GM19238 (cell line): Measurements from ENCODE around the gene MROH7.

Source experiments
- DNase-seq: peaks from one replicate; pipeline ENCODE4 v3.0.0; 2011; ENCODE audit warnings: low spot score; ENCODE audit not compliant: insufficient read length

Gene MROH7

DNA sequence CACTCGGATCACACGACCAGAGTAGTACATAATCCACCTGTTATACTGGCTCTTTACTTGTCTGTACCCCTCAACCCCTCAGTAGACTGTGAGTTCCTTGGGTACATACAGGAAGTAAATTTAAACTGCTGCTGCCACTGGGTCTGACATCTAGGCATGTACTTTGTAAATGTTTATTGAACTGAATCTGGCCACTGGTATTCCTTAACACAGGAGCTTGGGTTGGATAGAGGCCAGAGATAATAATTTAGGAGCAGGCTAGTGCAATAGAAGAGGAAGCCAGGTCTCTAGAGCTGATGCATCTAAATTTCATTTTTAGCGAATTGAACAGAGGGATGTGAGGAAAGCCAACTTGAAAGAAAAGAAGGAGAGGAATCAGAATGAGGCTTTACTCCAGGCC lies 86.4 kb downstream of the MROH7 start:
- no peak for DNase-seq

DNA sequence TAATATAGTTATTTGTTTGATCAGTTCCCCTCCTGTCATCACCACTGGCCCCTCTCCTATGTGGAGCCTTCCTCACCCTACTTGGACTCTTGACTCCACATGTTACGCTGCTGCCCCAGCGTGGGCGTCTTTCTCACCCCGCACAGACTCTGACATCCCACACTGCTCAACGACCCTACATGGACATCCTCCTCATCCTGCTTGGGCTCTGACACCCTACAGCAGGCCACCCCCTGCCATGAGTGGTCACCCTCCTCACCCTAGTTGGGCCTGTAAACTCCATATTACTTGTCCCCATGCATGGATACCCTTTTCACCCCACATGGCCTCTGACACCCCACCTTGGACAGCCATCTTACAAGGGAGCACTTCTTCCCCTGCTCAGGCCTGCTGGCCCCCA lies 95.1 kb downstream of the MROH7 start:
- DNase-seq = no peak

DNA sequence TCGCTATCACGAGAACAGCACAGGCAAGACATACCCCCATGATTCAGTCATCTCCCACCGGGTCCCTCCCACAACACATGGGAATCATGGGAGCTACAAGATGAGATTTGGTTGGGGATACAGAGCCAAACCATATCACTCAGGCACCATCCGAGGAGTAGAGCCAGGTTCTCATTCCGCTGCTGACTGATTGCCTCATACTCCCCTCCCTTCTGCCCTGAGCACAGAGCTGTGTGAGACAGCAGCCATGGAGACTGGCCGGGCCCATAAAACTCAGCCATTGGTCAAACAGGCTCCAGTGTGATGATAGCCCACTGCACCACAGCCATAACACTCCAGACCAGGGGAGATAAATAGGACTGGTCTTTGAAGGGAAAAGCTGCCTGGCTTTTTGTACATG lies 96.7 kb downstream of the MROH7 start:
- DNase-seq = no peak

DNA sequence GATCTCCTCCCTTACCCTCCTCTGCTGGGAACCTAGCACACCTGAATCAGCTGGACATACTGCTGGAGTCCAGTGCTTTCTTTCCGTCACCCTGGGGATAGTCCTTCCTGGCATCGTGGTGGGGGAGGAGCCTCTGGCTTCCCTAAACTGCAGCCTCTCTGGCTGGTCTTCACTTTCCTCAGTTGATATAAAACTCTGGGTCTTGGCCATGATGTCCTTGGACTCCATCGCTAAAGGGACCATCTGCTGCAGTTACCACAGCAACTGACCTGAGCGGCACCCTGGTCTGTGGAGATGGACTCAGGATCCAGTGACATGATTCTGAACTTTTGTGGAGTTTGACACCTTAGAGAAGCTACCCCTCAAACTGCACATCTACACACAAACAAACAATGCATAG lies 99.9 kb downstream of the MROH7 start:
- no peak for DNase-seq

DNA sequence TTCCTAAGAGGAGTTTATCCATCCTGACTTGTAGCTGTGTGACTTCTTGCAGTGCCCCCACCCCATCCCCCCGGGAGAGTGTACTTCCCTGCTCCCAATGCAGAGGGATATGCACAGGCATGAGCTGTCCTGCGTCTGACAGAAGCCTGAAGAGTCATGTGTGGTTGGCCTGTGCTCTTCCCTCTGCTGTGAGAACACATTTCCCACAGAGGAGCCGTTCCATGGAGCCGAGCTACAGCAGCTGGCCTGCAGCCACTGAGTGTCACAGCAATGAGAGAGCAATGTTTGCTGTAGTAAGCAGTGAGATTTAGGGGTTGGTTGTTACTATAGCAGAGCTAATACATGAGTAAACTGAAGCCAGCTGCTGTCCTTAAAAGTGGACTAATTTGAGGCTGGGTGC lies 100.7 kb downstream of the MROH7 start:
- no peak for DNase-seq

DNA sequence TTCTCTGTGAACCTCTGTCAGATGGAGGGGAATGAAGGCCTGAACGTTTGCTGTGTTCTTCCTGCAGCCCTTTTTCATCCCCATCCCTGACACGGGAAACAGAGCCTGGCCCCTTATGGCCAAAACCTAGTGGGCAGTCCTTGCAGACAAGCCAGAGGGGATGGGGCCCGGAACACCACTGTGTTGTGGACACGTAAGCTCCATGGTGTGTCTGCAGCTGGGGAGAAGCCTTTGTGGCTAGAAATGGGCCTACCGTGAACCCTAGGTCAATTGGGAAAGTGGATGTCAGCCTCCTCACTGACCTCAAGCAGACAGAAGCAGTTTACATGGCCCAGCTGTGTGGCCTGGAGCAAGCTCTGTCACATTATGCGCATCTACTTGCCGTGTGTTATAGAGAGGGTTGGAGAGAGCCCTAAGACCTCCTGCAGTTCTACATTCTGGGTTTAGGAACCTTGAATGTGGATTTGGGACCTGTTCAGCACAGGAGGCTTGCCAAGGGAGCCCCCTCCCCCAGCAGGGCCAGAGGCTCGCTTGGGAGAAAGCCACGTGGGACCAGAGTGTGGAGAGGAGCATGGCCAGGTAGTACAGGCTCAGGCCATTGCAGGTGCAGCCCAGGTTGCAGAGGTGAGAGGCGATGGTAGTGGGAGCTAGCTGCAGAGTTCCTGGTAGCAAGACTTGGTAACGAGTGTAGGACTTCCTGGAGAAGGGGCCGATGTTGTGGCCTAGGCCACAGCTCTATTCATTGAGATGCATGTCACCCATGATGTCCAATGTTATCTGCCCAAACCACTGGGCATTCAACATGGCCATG lies 102.0 kb downstream of the MROH7 start:
- no peak for DNase-seq

DNA sequence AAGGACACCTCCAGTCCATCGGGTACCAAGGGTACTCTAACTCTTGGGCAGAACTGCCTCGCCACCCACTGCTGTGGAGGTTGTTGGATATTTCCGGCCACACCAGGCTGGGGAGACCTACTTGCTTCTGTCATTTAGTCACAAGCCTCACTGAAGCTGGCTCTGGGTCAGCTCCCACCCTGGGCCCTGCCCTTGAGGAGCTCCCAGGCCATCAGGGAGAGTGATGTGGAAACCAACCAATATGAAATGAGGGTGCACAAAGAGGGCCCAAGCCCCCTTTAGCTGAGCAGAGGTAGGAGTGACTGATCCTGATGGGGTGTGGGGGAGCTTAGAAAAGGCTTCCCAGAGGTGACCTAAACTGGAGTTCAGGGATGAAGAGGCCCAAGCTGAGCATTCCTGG lies 103.1 kb downstream of the MROH7 start:
- DNase-seq = no peak

DNA sequence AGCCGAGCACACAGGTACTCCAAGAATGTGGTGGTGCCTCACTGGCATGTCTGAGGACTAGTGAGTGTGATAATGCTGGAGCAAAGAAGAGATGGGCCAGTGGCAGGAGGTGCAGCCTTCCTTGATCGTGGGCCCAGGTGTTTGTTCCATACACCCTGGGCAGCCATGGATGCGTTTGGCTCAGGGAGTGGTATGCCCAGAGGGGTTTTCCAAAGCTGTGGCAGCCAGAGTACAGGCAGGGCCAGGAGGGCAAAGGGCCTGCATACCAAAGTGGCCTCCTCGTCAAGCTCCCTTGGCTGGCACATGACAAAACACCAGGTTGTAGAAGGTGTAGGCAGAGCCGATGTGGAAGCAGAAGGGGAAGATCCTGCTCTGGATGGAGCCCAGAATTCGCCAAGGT lies 103.7 kb downstream of the MROH7 start:
- DNase-seq = no peak

DNA sequence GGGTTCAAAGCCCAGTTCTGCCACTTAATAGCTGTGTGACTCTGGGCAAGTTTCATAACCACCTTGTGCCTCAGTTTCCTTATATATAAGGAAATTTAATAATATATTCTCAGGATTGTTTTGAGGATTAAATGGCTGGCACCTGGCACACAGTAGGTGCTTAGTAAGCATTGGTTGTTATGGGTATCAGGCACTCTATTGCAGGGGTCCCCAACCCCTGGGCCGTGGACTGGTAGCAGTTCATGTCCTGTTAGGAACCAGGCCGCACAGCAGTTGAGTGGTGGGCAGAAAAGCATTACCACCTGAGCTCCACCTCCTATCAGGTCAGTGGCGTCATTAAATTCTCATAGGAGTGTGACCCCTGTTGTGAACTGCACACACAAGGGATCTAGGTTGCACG lies 104.3 kb downstream of the MROH7 start:
- no peak for DNase-seq

DNA sequence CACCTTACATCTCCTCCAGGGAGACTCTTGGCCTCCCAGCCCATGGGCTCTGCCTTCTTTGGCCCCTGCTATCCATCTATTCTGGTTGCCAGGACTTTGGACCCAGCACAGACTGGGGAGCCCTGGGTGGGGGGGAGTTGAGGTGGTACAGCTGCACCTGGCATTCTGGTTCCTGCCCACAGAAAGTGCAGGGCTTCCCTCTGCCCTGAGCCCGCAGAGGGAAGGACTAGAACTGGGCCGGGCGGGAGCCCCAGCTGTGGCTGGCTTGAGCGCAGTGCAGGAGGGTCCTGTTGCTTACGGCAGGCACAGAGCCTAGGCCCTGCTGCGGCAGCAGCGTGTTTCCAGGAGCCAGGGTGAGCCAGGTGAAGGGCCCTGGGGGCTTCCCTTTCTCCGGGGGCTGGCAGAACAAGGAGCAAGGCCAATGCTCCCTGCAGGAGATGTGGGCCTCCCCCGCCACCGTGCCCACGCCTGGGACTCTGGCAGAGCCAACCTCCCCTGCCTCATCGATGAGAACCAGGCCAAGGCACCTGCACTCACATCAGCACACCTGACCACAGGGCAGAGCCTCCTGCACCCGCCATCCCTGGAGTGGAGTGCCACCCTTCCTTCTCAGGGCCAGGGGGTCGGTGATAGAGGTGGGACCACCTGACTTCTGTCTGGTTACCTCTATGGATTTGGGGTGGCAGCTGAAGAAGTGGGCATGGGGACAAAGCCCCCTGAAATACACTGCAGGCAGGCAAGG lies 106.7 kb downstream of the MROH7 start:
- no peak for DNase-seq

DNA sequence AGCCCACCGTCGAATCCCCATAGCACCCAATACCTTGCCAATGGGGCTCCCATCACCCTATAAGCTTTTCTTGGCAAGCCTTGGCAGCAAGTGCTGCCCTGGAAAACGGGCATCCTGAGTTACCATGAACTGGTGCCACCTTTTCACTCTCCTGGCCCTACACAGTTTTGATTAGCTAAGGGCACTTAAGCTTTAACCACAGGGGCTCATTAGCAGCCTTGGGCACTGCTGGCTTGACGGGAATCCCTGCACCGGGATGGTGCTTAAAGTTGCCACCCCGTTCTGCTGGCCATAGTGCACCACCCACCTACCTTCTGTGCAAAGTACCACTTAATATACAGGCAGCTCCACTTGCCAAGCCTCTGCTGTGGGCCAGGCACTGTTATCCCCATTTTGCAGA lies 109.0 kb downstream of the MROH7 start:
- no peak for DNase-seq

DNA sequence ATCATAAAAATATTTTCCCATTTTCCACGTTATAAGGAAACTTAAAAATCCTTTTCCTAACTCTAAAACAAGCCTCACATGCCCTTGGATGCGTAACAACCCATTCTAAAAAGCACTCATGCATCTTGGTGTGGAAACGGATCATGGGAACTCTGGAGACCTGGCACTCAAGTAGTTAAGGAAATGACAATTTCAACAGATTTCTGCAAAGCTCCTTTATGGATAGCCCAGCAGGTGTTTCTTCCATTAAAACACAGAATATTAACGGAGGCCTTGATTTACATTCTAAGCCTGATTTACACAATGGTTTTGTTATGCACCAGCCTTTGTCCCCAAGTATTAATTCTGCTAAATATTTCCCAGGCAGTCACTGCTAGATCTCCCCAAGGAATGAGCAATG lies 109.8 kb downstream of the MROH7 start:
- DNase-seq = no peak

DNA sequence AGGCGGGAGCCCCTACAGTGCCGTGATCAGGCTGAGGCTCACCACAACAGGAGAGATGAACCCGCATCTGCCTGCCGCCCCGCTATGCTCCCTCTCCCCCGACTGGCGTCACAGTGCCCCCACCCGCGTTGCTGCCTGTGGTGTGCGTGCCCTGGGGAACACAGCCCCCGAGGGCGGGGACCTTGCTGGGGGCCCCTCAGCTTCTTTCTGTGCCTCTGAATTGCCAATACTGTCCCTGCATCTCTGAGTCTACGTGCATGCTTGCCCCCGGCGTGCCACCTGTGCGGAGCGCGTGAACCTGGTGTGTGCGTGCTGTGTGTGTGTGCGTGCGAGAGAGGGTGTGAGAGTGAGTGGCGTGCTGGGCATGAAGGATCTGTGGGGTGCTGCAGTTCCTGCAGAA lies 112.5 kb downstream of the MROH7 start:
- no peak for DNase-seq

DNA sequence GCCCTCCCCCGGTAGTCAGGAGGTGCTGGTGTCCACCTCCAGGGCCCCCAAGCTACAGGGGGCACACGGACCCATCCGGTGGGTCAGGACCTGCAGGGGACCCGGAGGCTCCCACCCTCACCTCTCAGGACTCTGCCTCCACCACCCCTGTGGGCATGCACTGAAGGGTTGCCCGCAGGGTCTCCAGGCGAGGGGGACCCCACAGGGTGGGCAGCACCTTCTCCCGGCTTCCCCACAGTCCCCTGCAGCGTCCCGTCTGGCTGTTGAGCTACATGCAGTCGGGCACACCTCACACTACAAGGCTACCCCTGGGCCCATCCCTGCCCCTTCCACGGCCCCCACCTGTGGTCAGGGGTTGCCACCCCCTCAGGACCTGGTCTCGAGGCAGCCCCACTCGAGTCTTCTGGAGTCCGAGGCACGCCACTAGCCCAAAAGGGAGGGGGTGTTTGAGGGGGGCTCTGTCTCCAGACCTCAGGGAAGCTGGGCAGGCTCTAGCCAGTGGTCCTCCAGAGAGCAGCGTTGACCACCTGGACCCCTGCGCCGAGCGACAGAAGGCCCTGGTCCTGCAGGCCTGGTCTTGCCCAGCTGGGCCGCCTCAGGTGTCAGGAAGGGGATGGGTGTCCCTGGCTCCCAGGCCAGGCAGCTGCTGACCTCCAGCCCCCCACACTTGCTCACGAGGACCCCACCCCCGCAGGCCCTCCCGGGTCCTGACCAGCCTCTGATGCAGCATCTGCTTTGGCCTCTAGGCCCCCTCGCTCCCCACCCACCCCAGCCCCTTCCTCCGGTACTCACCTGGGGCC lies 113.1 kb downstream of the MROH7 start:
- DNase-seq = no peak

DNA sequence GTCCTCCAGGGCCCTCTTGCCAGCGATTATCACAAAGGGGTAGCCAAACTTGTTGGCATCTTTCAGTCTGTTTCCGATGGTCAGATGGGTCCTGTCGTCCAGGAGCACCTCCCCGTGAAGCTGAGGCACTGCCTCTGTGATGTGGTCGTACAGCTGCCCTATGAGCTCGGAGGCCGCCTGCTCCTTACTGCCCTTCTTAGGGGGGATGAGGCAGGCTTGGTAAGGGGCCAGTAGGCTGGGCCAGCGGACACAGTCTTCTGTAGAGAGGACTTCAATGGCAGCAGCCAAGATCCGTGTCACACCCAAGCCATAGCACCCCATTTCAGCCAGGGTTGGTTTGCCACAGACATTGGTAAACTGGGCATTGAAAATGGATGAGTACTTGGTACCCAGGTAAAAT lies 116.2 kb downstream of the MROH7 start:
- no peak for DNase-seq

DNA sequence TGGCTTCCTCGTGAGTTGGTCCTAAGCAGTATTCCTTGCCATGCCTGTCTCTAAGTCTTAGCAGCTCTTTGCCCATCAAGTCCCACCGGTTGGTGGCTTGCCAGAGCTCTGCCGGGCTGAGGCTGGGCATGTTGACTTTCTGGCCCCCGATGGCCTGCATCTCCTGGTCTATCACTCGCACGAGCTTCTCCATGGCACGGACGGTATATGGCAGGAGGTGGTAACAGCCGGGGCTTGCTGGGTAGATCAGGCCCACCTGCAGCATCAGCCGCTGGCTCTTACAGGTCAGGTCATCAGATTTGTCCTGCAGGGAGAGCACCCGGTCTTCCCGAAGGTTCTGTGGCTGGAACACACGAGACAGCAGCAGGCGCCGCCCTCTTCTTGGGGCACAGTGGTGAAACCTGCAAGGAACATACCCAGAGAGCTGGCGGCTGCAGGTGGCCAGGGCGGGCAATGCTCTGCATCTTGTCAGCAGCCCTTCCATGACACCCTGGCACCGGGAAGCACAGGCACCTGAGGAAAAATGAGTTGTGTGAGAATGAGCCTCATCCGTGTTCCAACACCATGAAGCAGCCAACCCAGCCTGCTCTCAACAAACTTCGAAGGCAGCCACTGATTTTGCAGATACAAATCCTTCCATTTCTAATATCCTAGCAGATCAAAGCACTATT lies 117.2 kb downstream of the MROH7 start:
- DNase-seq = no peak
